DOHH2 (cell line): ENCODE data around the gene AUTS2.
"Not testable (repeated sequence)": the region's sequence is repeated elsewhere in the genome, so short reads cannot be mapped to it uniquely, and the experiment has no call there.

Experiments
- H3F3A ChIP-seq: fragments of 200-600 bp; sonication (generic), shearing (Covaris generic); 2 replicates; pipeline ENCODE4 v1.6.0; 2016; ENCODE audit warnings: antibody characterized with exemption, mild to moderate bottlenecking; ENCODE audit not compliant: control insufficient read depth, insufficient read depth
- H3K27ac ChIP-seq: fragments of 200-600 bp; sonication (generic); 2 replicates; pipeline ENCODE4 v1.5.1; 2014; ENCODE audit warnings: low read depth, mild to moderate bottlenecking, low read length, moderate library complexity
- H3K27me3 ChIP-seq: fragments of 200-600 bp; sonication (generic); 2 replicates; pipeline ENCODE4 v1.6.1; 2014; ENCODE audit warnings: mild to moderate bottlenecking, low read length, mixed read lengths; ENCODE audit not compliant: control insufficient read depth
- H3K36me3 ChIP-seq: fragments of 200-600 bp; sonication (generic); 2 replicates; pipeline ENCODE4 v1.6.1; 2014; ENCODE audit warnings: mild to moderate bottlenecking, low read length, moderate library complexity, mixed read lengths; ENCODE audit not compliant: control insufficient read depth
- H3K4me1 ChIP-seq: fragments of 200-600 bp; sonication (generic); 2 replicates; pipeline ENCODE4 v1.6.1; 2014; ENCODE audit warnings: mild to moderate bottlenecking, low read length, mixed read lengths; ENCODE audit not compliant: control insufficient read depth
- H3K4me2 ChIP-seq: fragments of 200-600 bp; sonication (generic); 2 replicates; pipeline ENCODE4 v1.6.0; 2014; ENCODE audit warnings: mild to moderate bottlenecking, low read length, moderate library complexity
- H3K4me3 ChIP-seq: fragments of 200-600 bp; sonication (generic); 2 replicates; pipeline ENCODE4 v1.5.1; 2014; ENCODE audit warnings: mild to moderate bottlenecking, low read length, mixed read lengths
- H3K79me2 ChIP-seq: fragments of 200-600 bp; sonication (generic); 2 replicates; pipeline ENCODE4 v1.6.1; 2014; ENCODE audit warnings: mild to moderate bottlenecking, low read length, mixed read lengths; ENCODE audit not compliant: control insufficient read depth
- H3K9me2 ChIP-seq: fragments of 200-600 bp; sonication (generic); replicated peaks from 2 replicates; pipeline ENCODE4 v1.6.1; 2014; ENCODE audit warnings: mild to moderate bottlenecking, low read length, mixed read lengths; ENCODE audit not compliant: control insufficient read depth
- H3K9me3 ChIP-seq: fragments of 200-600 bp; sonication (generic); 2 replicates; pipeline ENCODE4 v1.6.1; 2014; ENCODE audit warnings: antibody characterized with exemption, low read length, mixed read lengths; ENCODE audit not compliant: control insufficient read depth, insufficient read depth
- H4K20me1 ChIP-seq: fragments of 200-600 bp; sonication (generic); 2 replicates; pipeline ENCODE4 v1.6.0; 2014; ENCODE audit warnings: low read depth, mild to moderate bottlenecking, antibody characterized with exemption, low read length, moderate library complexity; ENCODE audit not compliant: control insufficient read depth, insufficient read depth
- EZH2phosphoT487 ChIP-seq: fragments of 200-600 bp; sonication (generic); IDR thresholded peaks from 2 replicates; pipeline ENCODE4 v1.6.1; 2017; ENCODE audit warnings: borderline replicate concordance, mild to moderate bottlenecking, antibody characterized with exemption, low read length, moderate library complexity, mixed read lengths
- TF ChIP-seq, protein P1 (sequence below): fragments of 200-600 bp; sonication (generic); IDR thresholded peaks from one replicate; pipeline ENCODE4 v1.5.1; 2014; ENCODE audit warnings: antibody characterized with exemption, mild to moderate bottlenecking, low read depth, low read length; ENCODE audit not compliant: poor library complexity, severe bottlenecking

AUTS2 gene

DNA sequence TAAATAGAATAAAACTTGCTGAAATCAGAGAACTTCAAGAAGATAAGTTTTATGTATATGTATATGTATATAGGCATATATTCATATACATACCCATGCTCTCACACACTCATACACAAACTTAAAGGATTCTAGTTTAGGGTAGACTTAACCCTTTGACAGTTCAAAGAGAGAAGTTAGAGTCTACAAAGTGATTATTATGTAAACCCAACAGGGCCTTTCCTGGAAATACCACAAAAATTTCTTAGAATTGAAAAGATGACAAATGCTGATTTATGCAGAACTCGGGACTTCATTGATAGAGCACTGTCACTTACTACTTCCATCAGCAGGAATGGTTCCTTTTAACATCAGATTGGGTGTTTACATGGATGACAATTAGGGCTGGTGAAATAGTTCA lies 763.5 kb downstream of the AUTS2 start:
- Histone ChIP-seq H3F3A (no peaks in the 10 kb centered on the region), H3K9me3 (no peaks in the 10 kb centered on the region), H3K9me2 (no peaks in the 10 kb centered on the region), H3K27ac (peak overlapping the region; percentile 18; the same call in 1 of the 2 replicates), H3K36me3 (no peaks in the 10 kb centered on the region), H3K4me3 (peak overlapping the region; percentile 47), H3K79me2 (no peaks in the 10 kb centered on the region), H4K20me1 (no peaks in the 10 kb centered on the region), H3K27me3 (no peaks in the 10 kb centered on the region), H3K4me1 (peaks cover 45% of the 10 kb centered on the region), H3K4me2 (peak overlapping the region; percentile 58)
- TF ChIP-seq, protein P1, sequence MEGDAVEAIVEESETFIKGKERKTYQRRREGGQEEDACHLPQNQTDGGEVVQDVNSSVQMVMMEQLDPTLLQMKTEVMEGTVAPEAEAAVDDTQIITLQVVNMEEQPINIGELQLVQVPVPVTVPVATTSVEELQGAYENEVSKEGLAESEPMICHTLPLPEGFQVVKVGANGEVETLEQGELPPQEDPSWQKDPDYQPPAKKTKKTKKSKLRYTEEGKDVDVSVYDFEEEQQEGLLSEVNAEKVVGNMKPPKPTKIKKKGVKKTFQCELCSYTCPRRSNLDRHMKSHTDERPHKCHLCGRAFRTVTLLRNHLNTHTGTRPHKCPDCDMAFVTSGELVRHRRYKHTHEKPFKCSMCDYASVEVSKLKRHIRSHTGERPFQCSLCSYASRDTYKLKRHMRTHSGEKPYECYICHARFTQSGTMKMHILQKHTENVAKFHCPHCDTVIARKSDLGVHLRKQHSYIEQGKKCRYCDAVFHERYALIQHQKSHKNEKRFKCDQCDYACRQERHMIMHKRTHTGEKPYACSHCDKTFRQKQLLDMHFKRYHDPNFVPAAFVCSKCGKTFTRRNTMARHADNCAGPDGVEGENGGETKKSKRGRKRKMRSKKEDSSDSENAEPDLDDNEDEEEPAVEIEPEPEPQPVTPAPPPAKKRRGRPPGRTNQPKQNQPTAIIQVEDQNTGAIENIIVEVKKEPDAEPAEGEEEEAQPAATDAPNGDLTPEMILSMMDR: no peak
- TF ChIP-seq EZH2phosphoT487: no peak

DNA sequence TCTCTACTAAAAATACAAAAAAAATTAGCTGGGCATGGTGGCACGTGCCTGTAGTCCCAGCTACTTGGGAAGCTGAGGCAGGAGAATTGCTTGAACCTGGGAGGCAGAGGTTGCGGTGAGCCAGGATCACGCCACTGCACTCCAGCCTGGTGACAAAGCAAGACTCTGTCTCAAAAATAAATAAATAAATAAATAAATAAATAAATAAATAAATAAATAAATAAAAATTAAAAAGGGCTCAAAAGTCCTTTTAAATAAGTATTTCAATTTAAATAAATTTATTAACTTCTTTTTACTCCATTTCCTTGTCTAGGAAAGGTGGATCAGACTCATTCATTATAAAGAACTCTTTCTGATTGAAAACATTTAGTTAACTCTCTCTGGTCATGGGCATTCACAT lies 766.1 kb downstream of the AUTS2 start:
- not testable (repeated sequence) for H3K79me2 ChIP-seq, H3K9me2 ChIP-seq, H3K4me3 ChIP-seq, H3K36me3 ChIP-seq, H3F3A ChIP-seq, H4K20me1 ChIP-seq, H3K9me3 ChIP-seq, H3K27me3 ChIP-seq
- H3K4me1 ChIP-seq: peaks cover 45% of the 10 kb centered on the region
- 0 out of 2 replicates have a peak overlapping the region, but pooled peaks have one; percentile 6 for H3K27ac ChIP-seq
- H3K4me2 ChIP-seq: peak overlapping the region; percentile 29

DNA sequence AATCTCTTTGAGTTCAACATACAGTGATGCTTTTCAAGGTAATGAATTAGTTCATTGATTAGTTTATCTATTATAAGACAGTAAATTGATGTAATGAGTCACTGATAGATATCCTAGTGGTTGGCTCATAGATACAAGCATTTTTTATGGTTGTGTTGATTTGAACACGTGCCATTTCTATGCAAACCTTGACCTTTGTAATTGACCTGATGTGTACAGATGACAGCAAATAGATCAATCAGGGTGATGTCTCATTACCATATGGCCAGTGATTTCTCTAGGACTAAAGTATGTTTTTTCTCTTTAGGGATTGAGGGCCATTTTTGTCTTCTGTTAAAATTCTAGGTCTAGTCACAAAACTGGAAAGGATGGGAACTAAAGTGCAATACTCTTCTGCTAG lies 773.4 kb downstream of the AUTS2 start:
- Histone ChIP-seq H3K79me2 (no peaks in the 10 kb centered on the region), H3K4me3 (no peak overlapping the region), H3K27ac (no peak overlapping the region), H3K4me2 (no peak overlapping the region), H3K9me3 (no peaks in the 10 kb centered on the region), H3F3A (no peaks in the 10 kb centered on the region), H3K4me1 (peaks cover 19% of the 10 kb centered on the region), H3K27me3 (no peaks in the 10 kb centered on the region), H4K20me1 (no peaks in the 10 kb centered on the region), H3K36me3 (no peaks in the 10 kb centered on the region), H3K9me2 (no peaks in the 10 kb centered on the region)
- TF ChIP-seq, protein P1: no peak
- TF ChIP-seq EZH2phosphoT487: no peak

DNA sequence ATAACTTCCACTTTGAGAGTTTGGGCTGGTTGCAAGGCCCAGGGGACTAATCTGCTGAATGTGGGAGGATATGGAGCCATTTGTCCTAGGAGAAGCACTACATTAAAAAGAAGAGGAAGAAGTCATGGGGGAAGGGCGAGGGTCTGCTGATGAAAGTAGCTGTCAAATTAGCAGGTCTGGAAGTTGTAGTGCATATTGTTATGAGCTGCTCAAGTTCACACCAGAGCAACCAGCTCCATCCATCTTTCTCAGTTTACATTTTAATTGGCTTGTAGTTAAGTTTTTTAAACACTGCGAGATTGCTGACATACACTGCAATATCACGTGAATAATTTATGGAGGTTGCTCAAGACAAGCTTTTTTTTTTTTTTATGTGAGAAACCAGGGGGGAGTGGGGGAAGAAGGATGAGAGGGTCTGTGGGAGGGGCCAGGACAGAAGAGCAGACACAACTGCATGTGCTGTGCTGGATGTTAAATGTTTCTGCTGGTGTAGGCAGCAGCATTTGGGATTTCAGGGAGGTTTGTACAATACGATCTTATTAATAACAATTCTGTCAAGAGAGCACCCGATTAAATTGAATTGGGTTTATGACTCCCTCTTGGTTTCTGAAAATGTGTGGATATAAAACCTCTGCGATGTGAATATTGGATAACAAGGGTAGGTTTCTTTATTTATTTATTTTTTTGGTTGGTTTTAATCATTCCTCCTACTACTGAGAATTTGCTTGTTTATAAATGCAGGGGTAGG lies 774.7 kb downstream of the AUTS2 start:
- Histone ChIP-seq H3K4me1 (peaks cover 21% of the 10 kb centered on the region), H3K4me3 (no peak overlapping the region), H3K79me2 (no peaks in the 10 kb centered on the region), H3K9me3 (no peaks in the 10 kb centered on the region), H3K4me2 (no peak overlapping the region), H4K20me1 (no peaks in the 10 kb centered on the region), H3K9me2 (no peaks in the 10 kb centered on the region), H3F3A (no peaks in the 10 kb centered on the region), H3K36me3 (no peaks in the 10 kb centered on the region), H3K27me3 (no peaks in the 10 kb centered on the region), H3K27ac (no peak overlapping the region)
- TF ChIP-seq EZH2phosphoT487: no peak
- TF ChIP-seq, protein P1: no peak
